Fibroblast of peridontal ligament (primary cell): ENCODE data around the gene TYR.
"Not testable (repeated sequence)": the region's sequence is repeated elsewhere in the genome, so short reads cannot be mapped to it uniquely, and the experiment has no call there.

ENCODE experiments used
- DNase-seq: peaks from one replicate; pipeline ENCODE4 v3.0.0-alpha.2; 2010; ENCODE audit errors: extremely low read depth

Gene TYR

GRCh38 chr11:89272540-89273088 is 94.9 kb downstream of the TYR start:
- DNase-seq: not testable (repeated sequence)

GRCh38 chr11:89273220-89273619 is 95.5 kb downstream of the TYR start:
- not testable (repeated sequence) for DNase-seq

- DNase-seq: no peak
These were observed 98.3 kb downstream of the TYR start for GRCh38 chr11:89275966-89276365.

GRCh38 chr11:89279176-89279575 is 101.5 kb downstream of the TYR start:
- DNase-seq: no peak

- not testable (repeated sequence) for DNase-seq
These were observed 103.5 kb downstream of the TYR start for GRCh38 chr11:89281032-89281677.

GRCh38 chr11:89286601-89287000 is 108.9 kb downstream of the TYR start:
- DNase-seq: not testable (repeated sequence)

GRCh38 chr11:89288004-89288403 is 110.3 kb downstream of the TYR start:
- not testable (repeated sequence) for DNase-seq

GRCh38 chr11:89293965-89294679 is 116.4 kb downstream of the TYR start:
- peak; percentile 31 for DNase-seq

GRCh38 chr11:89295023-89295422 is 117.3 kb downstream of the TYR start:
- not testable (repeated sequence) for DNase-seq

- not testable (repeated sequence) for DNase-seq
These were observed 125.4 kb downstream of the TYR start for GRCh38 chr11:89303029-89303428.

- DNase-seq: not testable (repeated sequence)
These were observed 130.6 kb downstream of the TYR start for GRCh38 chr11:89308272-89308671.

- not testable (repeated sequence) for DNase-seq
These were observed 131.8 kb downstream of the TYR start for GRCh38 chr11:89309321-89309985.

- not testable (repeated sequence) for DNase-seq
These were observed 132.9 kb downstream of the TYR start for GRCh38 chr11:89310607-89311006.

GRCh38 chr11:89321401-89321800 is 143.7 kb downstream of the TYR start:
- no peak for DNase-seq

GRCh38 chr11:89327885-89328284 is 150.2 kb downstream of the TYR start:
- no peak for DNase-seq

- DNase-seq: not testable (repeated sequence)
These were observed 154.3 kb downstream of the TYR start for GRCh38 chr11:89331940-89332339.

- peak; percentile 42 for DNase-seq
These were observed 156.0 kb downstream of the TYR start for GRCh38 chr11:89333704-89334103.

GRCh38 chr11:89337100-89337650 is 159.5 kb downstream of the TYR start:
- not testable (repeated sequence) for DNase-seq

GRCh38 chr11:89338073-89338472 is 160.4 kb downstream of the TYR start:
- not testable (repeated sequence) for DNase-seq

GRCh38 chr11:89340450-89340849 is 162.8 kb downstream of the TYR start:
- peak; percentile 38 for DNase-seq

- not testable (repeated sequence) for DNase-seq
These were observed 165.4 kb downstream of the TYR start for GRCh38 chr11:89342880-89343572.
